Measurements from ENCODE around the gene H1-8. TPM values are rescaled to one million over a fixed set of nuclear protein-coding genes. Genes with fewer than 3 reads are reported as not detected.

H1-8 gene
- total RNA-seq, 1 donor from 2014 or later, result not detected

DNA sequence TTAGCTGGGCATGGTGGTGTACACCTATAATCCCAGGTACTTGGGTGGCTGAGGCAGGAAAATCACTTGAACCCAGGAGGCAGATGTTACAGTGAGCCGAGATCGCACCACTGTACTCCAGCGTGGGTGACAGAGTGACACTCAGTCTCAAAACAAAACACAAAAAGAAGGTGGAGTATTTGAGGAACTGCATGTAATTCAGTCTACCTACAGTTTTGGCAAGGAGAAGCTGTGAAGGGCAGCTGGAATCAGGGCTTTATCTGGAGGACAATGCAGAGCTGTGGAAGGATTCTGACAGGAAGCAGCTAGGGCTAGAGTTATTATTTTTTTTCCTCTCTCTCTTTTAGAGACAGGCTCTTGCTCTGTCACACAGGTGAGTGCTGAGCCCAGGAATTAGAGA, 6.8 kb downstream of the H1-8 start:
- DNase-seq (ENCODE audit: low spot score) (no peak), ATAC-seq (no peak)
- intact Hi-C loops (cut with DNase I), result no loop called here

DNA sequence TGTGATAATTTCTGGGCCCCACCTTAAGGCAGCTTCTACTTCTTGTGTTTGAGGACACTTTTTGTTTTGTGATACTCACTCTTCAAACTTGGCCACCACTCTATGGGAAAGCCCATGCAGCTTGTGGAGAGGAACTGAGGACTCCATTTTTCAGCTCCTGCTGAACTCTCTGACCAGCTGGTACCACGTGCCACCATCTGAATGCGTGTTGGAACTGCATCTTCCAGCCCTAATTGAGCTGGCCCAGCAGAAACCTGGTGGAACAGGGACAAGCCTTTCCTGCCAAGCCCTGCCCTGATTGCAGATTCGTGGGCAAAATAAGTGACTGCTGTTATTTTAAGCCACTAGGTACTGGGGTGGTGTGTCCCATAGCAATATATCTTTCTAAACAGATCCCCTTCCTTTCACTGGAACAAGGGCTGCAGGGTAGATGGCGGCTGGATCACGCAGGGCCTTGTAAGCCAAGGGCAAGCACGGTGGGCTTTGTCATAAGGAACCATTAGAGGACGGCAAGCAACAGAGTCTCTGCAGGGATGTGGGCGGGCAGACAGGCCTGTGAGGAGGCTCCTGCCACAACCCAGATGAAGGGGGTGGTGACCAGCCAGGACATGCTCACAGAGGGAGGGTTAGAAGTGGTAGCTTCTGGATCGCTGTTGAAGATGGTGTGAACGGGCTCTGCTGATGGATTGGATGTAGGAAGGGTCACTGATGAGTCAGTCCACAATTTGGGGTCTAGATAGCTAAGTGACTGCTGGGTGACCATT, 9.5 kb downstream of the H1-8 start:
- intact Hi-C loops (cut with DNase I), result no loop called here
- DNase-seq (ENCODE audit: low spot score), result no peak
- no peak for ATAC-seq

DNA sequence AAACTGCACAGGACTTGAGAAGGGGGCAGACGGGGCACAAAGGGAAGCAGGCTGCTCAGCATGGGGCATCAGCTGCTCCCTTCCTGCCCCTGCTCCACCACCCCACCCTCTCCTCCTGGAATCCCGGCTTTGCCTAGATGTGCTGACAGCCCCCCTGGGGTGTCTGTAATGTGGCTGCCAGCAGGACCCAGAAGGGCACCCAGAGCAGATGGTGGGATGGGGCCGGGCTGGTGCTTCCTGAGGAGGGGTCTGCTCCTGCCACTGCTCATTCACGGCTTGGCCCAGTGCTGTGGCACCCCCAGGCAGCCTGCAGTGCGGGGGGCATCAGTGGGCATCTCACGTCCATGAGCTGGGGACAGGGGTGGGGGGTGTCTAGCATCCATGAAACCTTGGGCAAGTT, 10.2 kb downstream of the H1-8 start:
- intact Hi-C loops (cut with DNase I), result no loop called here
- no peak for ATAC-seq
- no peak for DNase-seq (ENCODE audit: low spot score)

GRCh38 chr3:129553719-129554118, 10.7 kb downstream of the H1-8 start:
- intact Hi-C loops (cut with DNase I), result no loop called here
- DNase-seq (ENCODE audit: low spot score) (no peak), ATAC-seq (peak; percentile 25)

DNA sequence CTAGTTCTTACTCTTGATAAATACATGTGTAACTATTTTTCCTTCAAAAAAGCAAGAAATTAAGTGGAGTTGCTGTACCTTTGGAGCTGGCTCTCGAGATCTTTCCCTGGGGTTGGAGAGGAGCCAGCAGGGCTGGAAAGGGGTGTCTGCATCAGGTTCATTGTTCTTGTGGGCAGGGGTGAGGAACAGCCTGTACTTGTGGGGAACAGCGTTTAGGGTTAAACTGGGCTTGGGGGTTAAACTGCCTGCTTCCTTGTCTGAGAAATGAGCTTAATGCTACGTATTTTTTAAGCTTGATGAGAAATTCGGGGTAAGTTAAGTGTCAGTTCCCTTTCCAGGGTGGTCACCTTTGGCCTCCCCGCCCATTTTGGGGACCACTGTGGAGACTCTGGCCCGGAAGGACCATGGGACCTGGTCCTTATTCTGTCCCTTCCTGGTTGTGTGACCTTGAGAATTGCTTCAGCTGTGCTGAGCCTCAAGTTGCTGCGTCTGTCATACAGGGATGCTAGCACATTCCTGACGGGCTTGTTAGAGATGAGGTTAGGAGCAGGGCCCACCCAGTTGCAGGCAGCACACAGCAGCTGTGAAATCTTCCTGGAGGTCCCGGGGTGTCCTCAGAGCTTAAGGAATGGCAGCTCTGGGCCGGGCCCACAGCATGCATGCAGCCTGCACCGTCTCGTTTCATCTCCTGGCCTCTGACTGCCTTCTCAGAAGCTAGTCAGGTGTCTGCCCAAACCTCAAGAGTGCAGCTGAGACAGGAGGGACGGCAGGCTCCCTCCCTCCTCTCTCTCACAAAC, 11.6 kb downstream of the H1-8 start:
- intact Hi-C loops (cut with DNase I), result no loop called here
- DNase-seq (ENCODE audit: low spot score), result no peak

GRCh38 chr3:129555153-129555550, 12.2 kb downstream of the H1-8 start:
- ATAC-seq (peak; percentile 0), DNase-seq (ENCODE audit: low spot score) (no peak)
- intact Hi-C loops (cut with DNase I), result no loop called here

More for the DNA sequence above, 11.6 kb downstream of the H1-8 start:
- peak; percentile 9 for ATAC-seq

DNA sequence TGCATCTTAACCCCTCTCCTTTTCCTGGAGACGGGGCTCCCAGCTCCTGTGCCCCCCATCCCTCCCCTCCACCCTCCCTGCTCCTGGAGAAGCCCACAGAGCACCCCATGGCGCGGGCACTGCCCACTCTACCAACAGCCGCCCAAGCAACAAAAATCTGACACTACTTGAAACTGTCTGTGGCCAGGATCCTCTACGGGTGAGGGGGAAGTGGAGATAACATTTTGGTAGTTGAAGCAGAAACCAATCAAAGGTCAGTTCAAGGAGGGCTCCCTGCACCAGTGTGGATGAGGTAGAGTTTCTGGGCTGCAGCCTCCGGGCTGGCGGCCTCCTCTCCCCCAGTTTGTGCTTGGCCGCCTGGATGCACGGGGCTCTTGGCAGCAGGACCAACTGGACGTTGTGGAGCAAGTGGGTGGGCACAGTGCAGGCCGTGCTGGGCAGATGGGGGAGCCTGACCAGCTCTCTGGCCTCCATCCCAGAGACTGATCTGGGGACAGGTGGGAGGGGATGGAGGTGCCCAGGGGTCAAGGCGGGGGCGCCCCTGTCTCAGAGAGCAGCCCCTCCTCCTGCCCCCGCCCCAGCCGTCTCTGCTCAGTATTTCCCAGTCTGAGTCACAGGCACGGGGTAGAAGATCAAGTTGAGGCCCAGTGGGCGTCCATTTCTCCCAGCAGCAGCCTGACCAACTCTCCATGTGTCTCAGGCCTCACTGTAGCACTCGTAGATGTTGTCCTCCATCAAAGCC, 12.8 kb downstream of the H1-8 start:
- ATAC-seq (peak; percentile 0), DNase-seq (ENCODE audit: low spot score) (no peak)
- intact Hi-C loops (cut with DNase I), result no loop called here

DNA sequence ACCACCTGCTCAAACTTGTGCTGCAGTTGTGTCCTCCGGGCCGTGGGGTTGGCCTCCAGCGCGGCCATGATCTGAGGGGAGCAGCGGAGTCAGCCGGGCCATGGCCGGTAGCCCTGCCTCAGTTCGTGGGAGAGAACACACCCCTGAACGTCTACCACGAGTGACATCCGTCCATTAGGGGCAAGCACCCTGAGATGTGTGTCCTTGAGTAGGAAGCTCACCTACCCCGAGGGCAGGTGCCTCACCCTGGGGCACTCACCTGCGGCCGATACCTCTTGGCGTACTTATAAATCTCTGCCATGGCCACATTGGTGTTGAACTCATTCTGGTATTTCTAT, 13.4 kb downstream of the H1-8 start:
- DNase-seq (ENCODE audit: low spot score) (no peak), ATAC-seq (no peak)
- intact Hi-C loops (cut with DNase I), result no loop called here

DNA sequence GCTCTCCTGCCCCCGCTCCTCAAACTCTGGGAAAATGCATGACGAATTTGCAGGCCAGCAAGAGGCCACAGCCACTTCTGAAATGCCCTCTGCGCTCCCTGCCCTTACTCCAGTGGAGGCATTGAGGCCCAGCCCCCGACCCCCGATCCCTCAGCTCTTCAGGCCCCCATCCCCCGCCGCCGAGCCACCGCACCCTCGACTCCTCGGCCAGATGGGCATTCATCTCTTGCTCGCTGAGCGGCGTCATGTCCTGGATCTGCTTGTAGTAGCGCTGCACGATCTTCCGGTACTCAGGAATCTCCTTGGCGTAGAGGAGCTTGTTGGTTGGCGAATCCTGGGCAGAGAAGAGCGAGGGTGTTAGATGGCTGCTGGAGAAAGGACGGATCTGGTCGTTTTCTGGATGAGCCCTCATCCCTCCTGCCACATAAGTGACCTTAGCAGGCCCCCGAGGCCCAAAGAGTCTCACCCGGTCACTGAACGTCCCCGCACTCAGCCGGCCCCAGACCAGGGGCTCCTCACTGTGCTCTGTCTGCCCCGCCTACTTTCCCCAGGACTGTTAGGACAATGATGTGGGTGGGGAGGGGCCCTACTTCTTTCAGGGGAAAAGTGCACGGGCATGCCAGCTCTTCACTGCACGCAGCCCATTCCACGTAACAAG, 14.0 kb downstream of the H1-8 start:
- intact Hi-C loops (cut with DNase I), result no loop called here
- DNase-seq (ENCODE audit: low spot score), result no peak
- ATAC-seq, result no peak

DNA sequence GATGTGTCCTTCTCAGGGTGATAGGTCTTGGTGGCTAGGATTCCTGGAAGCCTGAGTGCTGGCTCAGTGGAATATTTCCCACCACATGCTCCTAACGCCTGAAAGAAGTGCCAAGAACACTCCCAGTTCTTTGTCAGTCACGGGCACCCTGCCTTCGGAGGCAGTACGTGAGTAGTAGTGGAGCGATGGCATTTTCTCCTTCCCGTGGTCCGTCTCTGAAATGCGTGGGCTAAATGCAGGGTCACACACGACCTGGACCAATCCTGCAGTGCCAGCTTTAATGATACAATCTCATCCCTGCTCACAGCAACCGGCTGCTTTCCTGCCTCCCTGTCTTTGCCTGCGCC, 14.5 kb downstream of the H1-8 start:
- intact Hi-C loops (cut with DNase I), result no loop called here
- ATAC-seq (peak; percentile 41), DNase-seq (ENCODE audit: low spot score) (no peak)

- intact Hi-C loops (cut with DNase I), result no loop called here
- ATAC-seq (no peak), DNase-seq (ENCODE audit: low spot score) (no peak)
Measured at GRCh38 chr3:129558081-129558771, 15.3 kb downstream of the H1-8 start.

DNA sequence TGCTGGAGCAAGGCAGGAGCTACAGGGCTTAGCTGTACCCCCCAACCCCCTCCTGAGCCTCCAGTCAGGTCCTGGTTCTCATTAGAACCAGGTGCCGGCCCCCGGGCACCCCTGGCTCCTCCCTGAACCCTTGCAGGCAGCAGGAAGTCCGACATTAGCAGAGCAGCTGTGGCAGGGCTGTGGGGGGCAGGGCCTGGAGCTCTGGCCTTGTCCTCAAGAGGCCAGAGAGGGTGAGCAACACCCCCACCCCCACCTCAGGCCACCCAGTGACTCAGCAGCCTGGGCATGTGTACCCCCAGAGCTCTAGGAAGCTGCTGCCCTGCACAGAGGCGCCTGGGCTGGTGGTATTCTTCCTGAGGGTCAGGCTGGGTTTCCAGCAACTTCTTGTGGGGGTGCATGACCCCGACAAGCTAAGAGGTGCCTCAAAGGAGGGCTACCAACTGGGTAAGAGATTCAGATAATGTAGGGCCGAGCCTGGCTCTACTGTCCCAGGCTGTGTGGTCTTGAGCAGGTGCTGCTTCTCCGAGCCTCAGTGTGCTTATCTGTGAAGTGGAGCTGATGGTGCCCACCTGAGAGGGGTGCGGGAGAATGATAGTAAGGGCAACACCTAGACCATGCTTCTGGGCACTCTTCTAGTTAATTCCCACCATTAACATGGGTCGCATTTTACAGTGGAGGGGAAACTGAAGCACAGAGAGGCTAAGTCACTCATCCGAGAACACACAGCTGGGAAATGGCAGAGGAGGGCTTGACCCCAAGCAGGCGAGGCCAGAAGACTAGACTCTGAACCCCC, 16.0 kb downstream of the H1-8 start:
- intact Hi-C loops (cut with DNase I), result no loop called here
- DNase-seq (ENCODE audit: low spot score), result no peak
- ATAC-seq, result no peak

- intact Hi-C loops (cut with DNase I), result no loop called here
- DNase-seq (ENCODE audit: low spot score) (no peak), ATAC-seq (no peak)
Measured at GRCh38 chr3:129559565-129560079, 16.6 kb downstream of the H1-8 start.

- ATAC-seq (peak; percentile 8), DNase-seq (ENCODE audit: low spot score) (no peak)
- intact Hi-C loops (cut with DNase I), result no loop called here
Measured at GRCh38 chr3:129560269-129560787, 17.4 kb downstream of the H1-8 start.

DNA sequence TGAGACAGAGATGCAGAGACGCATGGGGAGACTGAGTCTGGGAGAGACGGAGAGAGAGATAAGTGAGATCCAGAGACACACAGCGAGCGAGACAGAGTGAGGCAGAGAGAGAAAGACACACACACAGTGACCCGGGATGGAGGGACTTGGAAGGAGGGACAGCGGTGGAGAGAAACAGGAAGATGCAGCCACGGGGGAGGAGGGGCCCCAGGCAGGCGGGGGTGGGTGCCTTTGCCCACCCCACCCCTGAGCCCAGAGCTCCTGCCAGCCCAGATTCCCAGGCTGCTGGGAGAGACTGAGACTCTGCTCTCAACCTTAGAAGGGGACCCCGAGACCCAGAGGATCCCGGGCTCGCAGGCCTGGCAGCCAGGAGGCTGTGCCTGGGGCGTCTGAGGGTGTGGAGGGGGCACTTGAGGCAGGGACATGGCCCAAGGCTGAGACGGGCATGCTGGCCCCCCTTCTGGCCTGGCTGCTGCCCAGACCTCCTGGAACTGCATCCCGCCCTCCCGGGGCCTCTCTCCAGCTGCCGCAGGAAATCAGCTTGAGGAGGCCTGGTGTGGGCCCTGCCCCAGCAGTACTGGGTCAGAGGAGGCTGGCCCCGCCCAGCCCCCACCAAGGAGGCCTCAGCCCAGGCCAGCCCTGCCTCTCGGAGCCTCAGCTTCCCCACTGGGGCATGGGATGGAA, 18.1 kb downstream of the H1-8 start:
- DNase-seq (ENCODE audit: low spot score) (peak; percentile 90), ATAC-seq (peak; percentile 87)
- intact Hi-C loops (cut with DNase I), result no loop called here

GRCh38 chr3:129561619-129562248, 18.8 kb downstream of the H1-8 start:
- intact Hi-C loops (cut with DNase I), result no loop called here
- ATAC-seq (no peak), DNase-seq (ENCODE audit: low spot score) (no peak)

- intact Hi-C loops (cut with DNase I), result no loop called here
- DNase-seq (ENCODE audit: low spot score) (no peak), ATAC-seq (no peak)
Measured at GRCh38 chr3:129562803-129563202, 19.8 kb downstream of the H1-8 start.
